Hippocampal formation (tissue), 2 donors: ENCODE measurements around the gene ICOSLG.
"Not testable (repeated sequence)": the region's sequence is repeated elsewhere in the genome, so short reads cannot be mapped to it uniquely, and the experiment has no call there.

Source experiments
- DNase-seq, 2 donors: peaks; one replicate each; lab custom pipeline; 2025; lab: John Stamatoyannopoulos, UW

Gene ICOSLG

GRCh38 chr21:44240842-44241241, at the start of gene ICOSLG:
Gene ICOSLG (minus strand): TSS chr21:44240943. CDS start chr21:44240817, 126 bp downstream.
- DNase-seq: not testable (repeated sequence)

GRCh38 chr21:44289381-44290010, 48.8 kb upstream of the ICOSLG start:
- DNase-seq: no peak

- no peak for DNase-seq
Measured at GRCh38 chr21:44288251-44289110, 47.7 kb upstream of the ICOSLG start.

- DNase-seq: no peak
Measured at GRCh38 chr21:44286716-44287632, 46.2 kb upstream of the ICOSLG start.

DNA sequence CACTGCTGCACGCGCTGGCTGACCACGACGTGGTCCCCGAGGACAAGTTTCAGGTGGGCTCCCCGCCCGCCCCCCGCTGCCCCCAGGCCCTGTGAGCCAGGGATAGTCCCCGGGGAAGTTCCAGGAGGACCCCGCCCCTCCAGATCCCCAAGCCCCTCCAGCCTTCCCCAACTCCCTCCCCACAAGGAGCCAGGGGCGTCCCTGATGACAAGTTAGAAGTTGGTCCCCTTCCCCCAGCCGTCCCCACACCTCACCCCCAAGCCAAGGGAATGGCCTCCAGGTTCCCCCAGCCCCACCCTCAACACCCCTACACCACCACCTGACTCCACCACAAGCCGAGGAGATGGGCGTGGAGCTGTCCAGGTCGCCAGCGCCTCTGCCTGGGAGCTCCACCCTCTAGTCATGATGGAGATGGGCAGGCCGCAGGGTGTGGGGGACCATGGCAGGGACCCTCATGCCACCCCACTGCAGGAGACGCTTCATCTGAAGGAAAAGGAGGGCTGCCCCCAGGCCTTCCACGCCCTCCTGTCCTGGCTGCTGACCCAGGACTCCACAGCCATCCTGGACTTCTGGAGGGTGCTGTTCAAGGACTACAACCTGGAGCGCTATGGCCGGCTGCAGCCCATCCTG, 45.5 kb upstream of the ICOSLG start:
- no peak for DNase-seq

DNA sequence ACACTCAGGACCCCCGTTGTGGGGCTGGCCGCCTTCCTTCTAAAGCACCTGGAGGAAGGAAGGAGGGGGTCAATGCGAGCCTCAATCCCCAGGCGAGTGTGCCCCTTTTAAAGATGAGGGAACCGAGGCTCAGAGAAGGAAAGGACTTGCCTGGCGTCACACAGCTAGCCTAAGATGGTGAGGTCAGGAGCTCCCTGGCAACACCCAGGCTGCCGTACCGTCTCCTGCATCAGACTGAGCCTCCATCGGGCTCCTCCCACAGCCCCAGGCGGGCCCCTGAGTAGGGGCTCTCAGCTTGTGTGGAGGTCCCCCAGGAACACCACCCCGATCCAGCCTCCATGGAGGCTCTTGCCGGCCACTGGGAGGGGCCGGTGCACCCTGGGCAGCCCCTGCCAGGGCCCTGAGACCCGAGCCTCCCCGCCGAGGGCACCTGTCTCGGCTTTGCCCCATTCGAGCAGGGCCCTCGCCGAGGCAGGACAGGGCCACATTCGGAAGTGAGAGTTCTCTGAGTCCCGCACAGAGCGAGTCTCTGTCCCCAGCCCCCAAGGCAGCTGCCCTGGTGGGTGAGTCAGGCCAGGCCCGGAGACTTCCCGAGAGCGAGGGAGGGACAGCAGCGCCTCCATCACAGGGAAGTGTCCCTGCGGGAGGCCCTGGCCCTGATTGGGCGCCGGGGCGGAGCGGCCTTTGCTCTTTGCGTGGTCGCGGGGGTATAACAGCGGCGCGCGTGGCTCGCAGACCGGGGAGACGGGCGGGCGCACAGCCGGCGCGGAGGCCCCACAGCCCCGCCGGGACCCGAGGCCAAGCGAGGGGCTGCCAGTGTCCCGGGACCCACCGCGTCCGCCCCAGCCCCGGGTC, 44.6 kb upstream of the ICOSLG start, which contains the start of gene AIRE:
Gene AIRE (plus strand): TSS at position 739 of the 855 bp plus-strand sequence. CDS start 131 bp downstream, outside the sequence.
- no peak for DNase-seq

DNA sequence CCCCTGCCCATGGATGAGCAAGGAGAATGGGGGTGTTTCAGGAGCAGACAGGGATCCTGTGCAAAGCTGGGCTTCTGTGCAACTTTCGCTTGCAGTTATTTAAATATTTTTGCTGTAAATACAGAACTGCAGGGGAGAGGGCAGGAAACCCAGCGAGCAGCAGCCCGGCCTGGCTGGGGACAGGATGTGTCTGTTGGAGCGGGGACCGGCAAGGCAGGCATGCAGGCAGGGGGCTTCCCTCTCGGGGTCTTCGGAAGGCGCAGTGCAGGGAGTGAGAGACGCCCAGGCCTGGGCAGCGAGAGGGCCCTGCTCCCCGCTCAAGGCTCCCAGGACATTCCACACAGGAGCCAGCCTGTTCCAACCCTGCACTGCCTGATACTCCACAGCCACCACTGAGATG, 43.2 kb upstream of the ICOSLG start:
- DNase-seq: no peak

DNA sequence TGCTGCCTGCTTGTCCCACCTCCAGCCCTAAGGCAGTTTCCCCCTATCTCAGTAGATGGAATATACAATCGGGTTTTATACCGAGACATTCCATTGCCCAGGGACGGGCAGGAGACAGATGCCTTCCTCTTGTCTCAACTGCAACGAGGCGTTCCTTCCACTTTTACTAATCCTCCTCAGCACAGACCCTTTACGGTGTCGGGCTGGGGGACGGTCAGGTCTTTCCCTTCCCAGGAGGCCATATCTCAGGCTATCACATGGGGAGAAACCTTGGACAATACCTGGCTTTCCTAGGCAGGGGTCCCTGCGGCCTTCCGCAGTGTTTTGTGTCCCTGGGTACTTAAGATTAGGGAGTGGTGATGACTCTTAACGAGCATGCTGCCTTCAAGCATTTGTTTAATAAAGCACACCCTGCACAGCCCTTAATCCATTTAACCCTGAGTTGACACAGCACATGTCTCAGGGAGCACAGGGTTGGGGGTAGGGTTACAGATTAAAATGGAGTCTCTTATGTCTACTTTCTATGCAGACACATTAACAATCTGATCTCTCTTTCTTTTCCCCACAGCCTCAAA, 42.6 kb upstream of the ICOSLG start:
- not testable (repeated sequence) for DNase-seq

- no peak for DNase-seq
Measured at GRCh38 chr21:44282370-44282769, 41.6 kb upstream of the ICOSLG start.

GRCh38 chr21:44281801-44282200, 41.1 kb upstream of the ICOSLG start:
- DNase-seq: no peak

- DNase-seq: no peak
Measured at GRCh38 chr21:44279354-44280260, 38.9 kb upstream of the ICOSLG start.

GRCh38 chr21:44275041-44275440, 34.3 kb upstream of the ICOSLG start:
- no peak for DNase-seq

GRCh38 chr21:44273046-44273445, 32.3 kb upstream of the ICOSLG start:
- DNase-seq: no peak

DNA sequence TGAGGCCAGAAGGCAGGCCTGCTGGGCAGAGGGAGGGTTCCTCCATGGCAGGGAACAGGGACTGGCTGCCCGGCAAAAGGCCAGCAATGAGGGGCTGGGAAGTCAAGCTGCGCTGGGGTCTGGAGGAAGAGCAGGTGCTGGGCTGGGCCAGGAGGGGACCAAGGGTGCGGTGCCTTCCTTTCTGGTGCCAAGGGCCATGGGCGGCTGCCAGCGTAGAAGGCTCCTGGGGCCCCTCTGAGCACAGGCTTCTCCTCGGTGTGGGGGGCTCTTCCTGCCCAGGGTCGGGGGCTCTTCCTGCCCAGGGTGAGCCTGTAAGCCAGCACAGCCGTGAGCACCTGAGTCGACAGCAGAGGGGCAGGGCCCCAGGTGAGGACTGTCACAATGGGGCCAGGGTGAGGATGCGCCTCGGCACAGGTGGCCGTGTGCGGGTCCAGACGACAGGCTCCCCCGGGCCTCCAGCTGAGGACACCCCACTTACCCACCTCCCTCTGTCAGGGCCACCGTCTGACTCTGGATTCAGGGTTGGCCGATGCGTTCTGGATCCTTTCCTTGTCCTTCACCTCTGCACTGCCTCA, 31.6 kb upstream of the ICOSLG start:
- DNase-seq: no peak

- no peak for DNase-seq
Measured at GRCh38 chr21:44271558-44272283, 31.0 kb upstream of the ICOSLG start.

- DNase-seq: no peak
Measured at GRCh38 chr21:44269090-44269489, 28.3 kb upstream of the ICOSLG start.

DNA sequence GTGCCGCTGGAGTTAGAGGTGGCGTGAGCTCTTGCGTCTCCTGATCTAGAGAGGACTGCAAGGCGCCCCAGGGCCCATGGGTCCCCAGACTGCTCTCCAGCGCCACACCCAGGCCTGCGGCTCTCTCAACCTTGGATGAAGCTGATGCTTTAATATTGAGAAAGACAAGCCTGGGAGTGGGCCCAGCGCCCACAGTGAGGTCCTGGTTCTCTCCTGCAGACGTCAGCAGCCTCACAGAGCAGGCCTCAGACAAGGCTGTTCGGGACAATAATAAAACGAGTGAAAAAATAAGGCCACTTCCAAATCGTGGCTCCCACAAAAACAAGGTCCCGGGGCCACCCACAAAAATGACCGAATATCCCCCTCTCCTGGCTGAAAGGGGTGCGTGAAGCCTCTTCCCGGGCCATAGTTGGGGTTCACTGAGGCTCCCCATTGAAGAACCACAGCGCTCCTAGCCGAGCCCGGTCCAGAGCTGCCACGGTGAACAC, 27.0 kb upstream of the ICOSLG start:
- no peak for DNase-seq

GRCh38 chr21:44265734-44266270, 25.1 kb upstream of the ICOSLG start:
- DNase-seq: no peak
